ENCODE results near the gene ABCD2. TPM values are rescaled to one million over a fixed set of nuclear protein-coding genes. Genes with fewer than 3 reads are reported as not detected.

The ABCD2 gene
- total RNA-seq, 1 experiment from 2014 or later = not detected

DNA sequence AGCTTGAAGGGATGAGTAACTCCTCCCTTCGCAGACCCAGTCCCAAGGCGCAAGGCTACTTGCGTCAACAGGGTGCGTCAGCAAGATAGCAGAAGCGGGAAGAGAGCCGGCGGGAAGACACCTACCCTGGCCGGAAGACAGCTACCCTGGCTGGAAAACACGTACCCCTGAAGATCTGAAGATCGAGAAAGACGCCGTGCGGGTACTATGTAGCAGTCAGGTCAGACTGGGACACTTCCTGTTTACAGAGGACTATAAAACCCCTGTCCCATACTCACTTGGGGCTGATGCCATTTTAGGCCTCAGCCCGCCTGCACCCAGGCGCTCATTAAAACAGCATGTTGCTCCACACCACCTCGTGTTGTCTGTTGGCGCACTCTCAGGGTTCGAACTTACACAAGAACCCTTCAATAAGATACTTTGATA, 80.9 kb downstream of the ABCD2 start:
- WGBS (ENCODE audit: extremely low coverage, insufficient read length, low lambda C conversion rate) = no CpG with 5 or more reads among the region's 18 CpGs
- Histone ChIP-seq H2AFZ (ENCODE audit: low read length) (no peak overlapping the region), H4K20me1 (ENCODE audit: control insufficient read depth, insufficient read depth, insufficient read length) (no peaks in the 10 kb centered on the region), H3K4ac (ENCODE audit: low read depth, low read length) (no peak overlapping the region), H3K23ac (ENCODE audit: insufficient read length, low read depth, low read length) (no peak overlapping the region), H3K79me2 (ENCODE audit: insufficient read depth, low read length) (no peaks in the 10 kb centered on the region), H3K27ac (ENCODE audit: insufficient read length, low read depth, low read length) (no peak overlapping the region), H3K27me3 (ENCODE audit: insufficient read depth, low read length) (no peaks in the 10 kb centered on the region), H2AK5ac (ENCODE audit: insufficient read length, low read length) (no peak overlapping the region), H4K5ac (ENCODE audit: insufficient read length, low read depth, low read length) (no peak overlapping the region), H3K18ac (ENCODE audit: insufficient read length, low read depth, low read length) (no peak overlapping the region), H3K79me1 (ENCODE audit: insufficient read depth, low read depth, low read length, poor library complexity, severe bottlenecking) (no peaks in the 10 kb centered on the region), H3K14ac (ENCODE audit: insufficient read depth, low read length) (no peak overlapping the region), H2BK15ac (ENCODE audit: low read depth, low read length) (no peak overlapping the region), H3K4me2 (ENCODE audit: insufficient read depth, insufficient read length, low read length) (no peak overlapping the region), H3K56ac (ENCODE audit: insufficient read length, low read depth, low read length) (no peak overlapping the region), H2BK5ac (ENCODE audit: insufficient read length, low read length) (no peak overlapping the region), H4K8ac (replicated peaks; ENCODE audit: insufficient read length, low read depth, low read length) (no peak overlapping the region), H2BK120ac (ENCODE audit: low read depth, low read length, poor library complexity, severe bottlenecking) (no peak overlapping the region), H2BK20ac (ENCODE audit: low read depth, low read length, poor library complexity, severe bottlenecking) (no peak overlapping the region), H4K91ac (ENCODE audit: insufficient read length, low read depth, low read length) (no peak overlapping the region), H3T11ph (ENCODE audit: low read length) (no peak overlapping the region), H3K9me3 (ENCODE audit: control insufficient read depth, low read depth, low read length) (no peaks in the 10 kb centered on the region), H3K9ac (ENCODE audit: extremely low read depth, insufficient read length, low read length) (no peak overlapping the region), H3K23me2 (ENCODE audit: insufficient read length, low read depth, low read length, poor library complexity, severe bottlenecking) (no peaks in the 10 kb centered on the region), H2BK12ac (ENCODE audit: insufficient read length, low read depth, low read length) (no peak overlapping the region), H3K4me1 (ENCODE audit: insufficient read depth, low read length) (peaks cover 3% of the 10 kb centered on the region; the same call in 1 of the 2 replicates)
- TF ChIP-seq, protein P1, sequence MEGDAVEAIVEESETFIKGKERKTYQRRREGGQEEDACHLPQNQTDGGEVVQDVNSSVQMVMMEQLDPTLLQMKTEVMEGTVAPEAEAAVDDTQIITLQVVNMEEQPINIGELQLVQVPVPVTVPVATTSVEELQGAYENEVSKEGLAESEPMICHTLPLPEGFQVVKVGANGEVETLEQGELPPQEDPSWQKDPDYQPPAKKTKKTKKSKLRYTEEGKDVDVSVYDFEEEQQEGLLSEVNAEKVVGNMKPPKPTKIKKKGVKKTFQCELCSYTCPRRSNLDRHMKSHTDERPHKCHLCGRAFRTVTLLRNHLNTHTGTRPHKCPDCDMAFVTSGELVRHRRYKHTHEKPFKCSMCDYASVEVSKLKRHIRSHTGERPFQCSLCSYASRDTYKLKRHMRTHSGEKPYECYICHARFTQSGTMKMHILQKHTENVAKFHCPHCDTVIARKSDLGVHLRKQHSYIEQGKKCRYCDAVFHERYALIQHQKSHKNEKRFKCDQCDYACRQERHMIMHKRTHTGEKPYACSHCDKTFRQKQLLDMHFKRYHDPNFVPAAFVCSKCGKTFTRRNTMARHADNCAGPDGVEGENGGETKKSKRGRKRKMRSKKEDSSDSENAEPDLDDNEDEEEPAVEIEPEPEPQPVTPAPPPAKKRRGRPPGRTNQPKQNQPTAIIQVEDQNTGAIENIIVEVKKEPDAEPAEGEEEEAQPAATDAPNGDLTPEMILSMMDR (conservative IDR thresholded peaks at IDR 0.05) = no peak
- no peaks in the 10 kb centered on the region for H3K27me3 Mint-ChIP-seq (ENCODE audit: low read depth)
- H3K36me3 Mint-ChIP-seq (ENCODE audit: insufficient read depth in 1 of 3, low read depth in 3 of 3) = no peaks in the 10 kb centered on the region; a peak in 1 of 7 replicates
- no peak for DNase-seq
- H3K27ac Mint-ChIP-seq = no peak overlapping the region
- H3K4me1 Mint-ChIP-seq = peaks cover 0 to 11% of the 10 kb centered on the region in 2 experiments; a peak in 3 of 4 replicates
- no peaks in the 10 kb centered on the region for H3K9me3 Mint-ChIP-seq
- no peak overlapping the region for H3K4me3 Mint-ChIP-seq

Data from H9 (cell line).